ENCODE measurements around the gene ZNF670. TPM values are rescaled to one million over a fixed set of nuclear protein-coding genes. Genes with fewer than 3 reads are reported as not detected.

The ZNF670 gene
- total and polyA plus RNA-seq, 2 donors (not counting 1 experiment from before 2014, with no cell fraction given): 2.3 to 3.0 TPM

DNA sequence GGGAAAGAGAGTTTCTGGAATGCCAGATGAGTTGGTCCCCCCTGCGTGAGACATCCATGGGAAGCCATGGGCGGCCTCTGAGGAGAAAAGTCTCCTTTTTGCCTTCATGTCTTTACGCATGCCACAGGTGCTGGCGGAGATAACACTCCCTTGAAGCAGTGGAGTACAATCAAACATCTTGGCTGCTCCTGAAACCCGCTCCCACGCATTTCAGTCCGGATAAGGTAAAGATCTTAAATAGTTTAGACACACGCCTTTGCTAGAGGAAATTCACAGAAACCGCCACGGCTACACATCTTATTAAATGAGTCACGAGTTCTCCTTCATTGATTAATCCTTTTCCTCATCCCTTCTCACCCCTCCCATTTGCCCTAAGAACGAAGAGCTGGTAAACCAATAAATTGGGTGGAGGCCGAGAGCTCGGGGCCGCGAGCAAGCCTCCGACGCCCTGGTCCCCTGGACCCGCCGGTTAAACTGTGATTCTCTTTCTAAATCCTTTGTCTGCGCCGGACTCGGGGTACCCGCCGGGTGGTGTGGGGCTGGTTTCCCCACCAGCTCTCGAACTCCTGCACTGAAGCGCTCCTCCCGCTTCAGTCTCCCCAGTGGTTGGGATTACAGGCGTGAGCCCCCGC is 32.1 kb upstream of the ZNF670 start:
- Histone ChIP-seq H3K27ac (ENCODE audit: insufficient read depth, low read length) (peak overlapping the region; percentile 22), H3K27me3 (ENCODE audit: control insufficient read depth, insufficient read depth, low read length) (no peaks in the 10 kb centered on the region), H3K9me3 (ENCODE audit: control insufficient read depth, insufficient read depth, low read depth, low read length) (no peaks in the 10 kb centered on the region), H3K36me3 (ENCODE audit: control insufficient read depth, insufficient read depth, low read length) (no peaks in the 10 kb centered on the region), H3K9ac (ENCODE audit: insufficient read depth, low read length) (peak overlapping the region; percentile 52), H3K4me3 (replicated peaks in 1 of 4; ENCODE audit: control extremely low read depth in 1 of 4, insufficient read depth in 1 of 4, low read depth in 3 of 4, low read length in 4 of 4) (peak overlapping the region; percentile 60 to 72 (median 68)), H3K4me2 (ENCODE audit: extremely low read depth, insufficient read depth, low read length) (peak overlapping the region; percentile 78), H3K79me2 (ENCODE audit: control insufficient read depth, insufficient read depth, low read length) (no peaks in the 10 kb centered on the region), H2AFZ (ENCODE audit: low read length) (peak overlapping the region; percentile 62), H4K20me1 (ENCODE audit: control insufficient read depth, extremely low read depth, insufficient read depth, low read length) (no peaks in the 10 kb centered on the region), H3K4me1 (ENCODE audit: control insufficient read depth, extremely low read depth, insufficient read depth, low read length) (no peaks in the 10 kb centered on the region)
- DNase-seq (ENCODE audit: low read depth in 2 of 2): peak; percentile 19 to 52
- TF ChIP-seq, protein P1, sequence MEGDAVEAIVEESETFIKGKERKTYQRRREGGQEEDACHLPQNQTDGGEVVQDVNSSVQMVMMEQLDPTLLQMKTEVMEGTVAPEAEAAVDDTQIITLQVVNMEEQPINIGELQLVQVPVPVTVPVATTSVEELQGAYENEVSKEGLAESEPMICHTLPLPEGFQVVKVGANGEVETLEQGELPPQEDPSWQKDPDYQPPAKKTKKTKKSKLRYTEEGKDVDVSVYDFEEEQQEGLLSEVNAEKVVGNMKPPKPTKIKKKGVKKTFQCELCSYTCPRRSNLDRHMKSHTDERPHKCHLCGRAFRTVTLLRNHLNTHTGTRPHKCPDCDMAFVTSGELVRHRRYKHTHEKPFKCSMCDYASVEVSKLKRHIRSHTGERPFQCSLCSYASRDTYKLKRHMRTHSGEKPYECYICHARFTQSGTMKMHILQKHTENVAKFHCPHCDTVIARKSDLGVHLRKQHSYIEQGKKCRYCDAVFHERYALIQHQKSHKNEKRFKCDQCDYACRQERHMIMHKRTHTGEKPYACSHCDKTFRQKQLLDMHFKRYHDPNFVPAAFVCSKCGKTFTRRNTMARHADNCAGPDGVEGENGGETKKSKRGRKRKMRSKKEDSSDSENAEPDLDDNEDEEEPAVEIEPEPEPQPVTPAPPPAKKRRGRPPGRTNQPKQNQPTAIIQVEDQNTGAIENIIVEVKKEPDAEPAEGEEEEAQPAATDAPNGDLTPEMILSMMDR (conservative IDR thresholded peaks at IDR 0.05 in 1 of 2, IDR thresholded peaks at IDR 0.05 in 1 of 2; ENCODE audit: low read depth in 1 of 2, low read length in 2 of 2): no peak
- TF ChIP-seq EZH2 (IDR thresholded peaks at IDR 0.05; ENCODE audit: low read length, missing control alignments): no peak

DNA sequence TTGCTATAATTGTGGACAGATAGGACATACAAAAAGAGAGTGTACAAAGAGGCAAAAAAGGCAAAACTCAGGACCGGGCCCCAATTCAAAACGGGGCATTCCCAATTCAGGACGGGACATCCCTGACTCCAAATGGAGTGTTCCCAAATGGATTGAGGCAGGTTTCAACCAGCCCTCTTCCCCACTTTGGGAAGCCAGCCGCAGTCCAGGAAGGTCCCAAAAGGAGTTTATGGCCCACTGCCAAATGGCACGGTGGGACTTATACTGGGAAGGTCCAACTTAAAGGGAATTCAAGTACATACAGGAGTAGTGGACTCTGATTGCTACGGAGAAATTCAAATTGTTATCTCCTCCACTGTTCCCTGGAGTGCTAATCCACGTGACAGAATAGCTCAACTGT is 29.1 kb upstream of the ZNF670 start:
- Histone ChIP-seq H3K79me2 (ENCODE audit: control insufficient read depth, insufficient read depth, low read length) (peaks cover 11% of the 10 kb centered on the region), H3K9ac (ENCODE audit: insufficient read depth, low read length) (no peak overlapping the region), H4K20me1 (ENCODE audit: control insufficient read depth, extremely low read depth, insufficient read depth, low read length) (no peaks in the 10 kb centered on the region), H2AFZ (ENCODE audit: low read length) (no peak overlapping the region), H3K27me3 (ENCODE audit: control insufficient read depth, insufficient read depth, low read length) (no peaks in the 10 kb centered on the region), H3K27ac (ENCODE audit: insufficient read depth, low read length) (no peak overlapping the region), H3K4me1 (ENCODE audit: control insufficient read depth, extremely low read depth, insufficient read depth, low read length) (no peaks in the 10 kb centered on the region), H3K36me3 (ENCODE audit: control insufficient read depth, insufficient read depth, low read length) (no peaks in the 10 kb centered on the region), H3K9me3 (ENCODE audit: control insufficient read depth, insufficient read depth, low read depth, low read length) (no peaks in the 10 kb centered on the region), H3K4me2 (ENCODE audit: extremely low read depth, insufficient read depth, low read length) (no peak overlapping the region), H3K4me3 (replicated peaks in 1 of 4; ENCODE audit: control extremely low read depth in 1 of 4, insufficient read depth in 1 of 4, low read depth in 3 of 4, low read length in 4 of 4) (no peak overlapping the region)
- no peak for TF ChIP-seq EZH2 (IDR thresholded peaks at IDR 0.05; ENCODE audit: low read length, missing control alignments)
- DNase-seq (ENCODE audit: low read depth in 2 of 2): no peak

DNA sequence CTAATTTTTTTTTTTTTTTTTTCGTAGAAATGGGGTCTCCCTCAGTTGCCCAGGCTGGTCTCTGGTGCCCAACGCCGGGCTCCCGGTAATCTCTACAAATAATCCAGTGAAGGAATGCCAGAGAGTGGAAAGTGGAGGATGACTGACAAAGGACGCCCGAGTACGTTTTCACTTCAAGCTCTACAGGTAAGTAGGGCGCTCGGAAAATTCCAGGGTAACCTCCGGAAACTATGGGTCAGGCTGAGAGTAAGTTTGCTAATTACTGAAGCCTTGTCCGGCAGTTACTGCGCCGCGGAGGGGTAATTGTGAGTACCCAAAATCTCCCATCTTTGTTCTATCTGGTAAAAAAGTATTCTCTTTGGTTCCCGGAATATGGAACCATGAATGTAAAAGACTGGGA is 27.4 kb upstream of the ZNF670 start:
- Histone ChIP-seq H2AFZ (ENCODE audit: low read length) (no peak overlapping the region), H3K27me3 (ENCODE audit: control insufficient read depth, insufficient read depth, low read length) (no peaks in the 10 kb centered on the region), H3K9me3 (ENCODE audit: control insufficient read depth, insufficient read depth, low read depth, low read length) (peaks cover 1% of the 10 kb centered on the region), H3K79me2 (ENCODE audit: control insufficient read depth, insufficient read depth, low read length) (peaks cover 17% of the 10 kb centered on the region), H3K4me3 (replicated peaks in 1 of 4; ENCODE audit: control extremely low read depth in 1 of 4, insufficient read depth in 1 of 4, low read depth in 3 of 4, low read length in 4 of 4) (no peak overlapping the region), H3K9ac (ENCODE audit: insufficient read depth, low read length) (no peak overlapping the region), H3K4me1 (ENCODE audit: control insufficient read depth, extremely low read depth, insufficient read depth, low read length) (no peaks in the 10 kb centered on the region), H3K27ac (ENCODE audit: insufficient read depth, low read length) (no peak overlapping the region), H3K4me2 (ENCODE audit: extremely low read depth, insufficient read depth, low read length) (no peak overlapping the region), H3K36me3 (ENCODE audit: control insufficient read depth, insufficient read depth, low read length) (peaks cover 3% of the 10 kb centered on the region), H4K20me1 (ENCODE audit: control insufficient read depth, extremely low read depth, insufficient read depth, low read length) (no peaks in the 10 kb centered on the region)
- TF ChIP-seq, protein P1 (conservative IDR thresholded peaks at IDR 0.05 in 1 of 2, IDR thresholded peaks at IDR 0.05 in 1 of 2; ENCODE audit: low read depth in 1 of 2, low read length in 2 of 2): no peak
- no peak for TF ChIP-seq EZH2 (IDR thresholded peaks at IDR 0.05; ENCODE audit: low read length, missing control alignments)
- DNase-seq (ENCODE audit: low read depth in 2 of 2): no peak

Measured in fibroblast of lung (primary cell).